Motor neuron (in vitro differentiated cells): ENCODE results near the gene GPRIN1. TPM values are rescaled to one million over a fixed set of nuclear protein-coding genes. Genes with fewer than 3 reads are reported as not detected.
"Not testable (repeated sequence)": the region's sequence is repeated elsewhere in the genome, so short reads cannot be mapped to it uniquely, and the experiment has no call there.

ENCODE experiments used
- ATAC-seq, 8 experiments: fragments of 200-7000 bp; cut with Tn5 transposase; replicated peaks in 6 of 8; 2 replicates each; pipeline ENCODE4 v1.8.0; 2021; ENCODE audit warnings: mild to moderate bottlenecking in 8 of 8, moderate library complexity in 8 of 8
- H3K27ac ChIP-seq, 2 donors: fragments of 250-450 bp; sonication (Bioruptor Pico); 2 replicates each; pipeline ENCODE4 v1.9.0; 2021; ENCODE audit warnings: antibody characterized with exemption in 2 of 2, mild to moderate bottlenecking in 2 of 2, moderate library complexity in 1 of 2
- H3K4me1 ChIP-seq, 2 donors: fragments of 250-450 bp; sonication (Bioruptor Pico); replicated peaks in 1 of 2; 2 replicates each; pipeline ENCODE4 v1.6.1; 2021; ENCODE audit warnings: antibody characterized with exemption in 2 of 2, mild to moderate bottlenecking in 2 of 2, moderate library complexity in 1 of 2
- H3K4me3 ChIP-seq, 5 donors: fragments of 250-450 bp; sonication (Bioruptor Pico); 2 replicates each; pipeline ENCODE4 v1.9.0; 2021; ENCODE audit warnings: antibody characterized with exemption in 5 of 5, mild to moderate bottlenecking in 5 of 5, moderate library complexity in 4 of 5
- WGBS, 10 experiments: fragments of 450-650 bp; shearing (Covaris generic); methylation state at CpG; one replicate each; pipeline ENCODE4 v1.0.0; 2022; 5-methylcytosine and 5-hydroxymethylcytosine counted together
- in situ Hi-C, 9 experiments: fragments of 400-800 bp; cut with MboI; loops; one replicate each; pipeline ENCODE4 v1.15.0; 2021; ENCODE audit warnings: low sequenced_read_pairs in 9 of 9, low pct_unique_long_range_greater_than_20kb in 2 of 9; ENCODE audit not compliant: unreplicated experiment in 9 of 9
- total RNA-seq, 8 experiments: library from RNA; unstranded; fragments of 300-600 nt; gene quantifications; 2 replicates each; pipeline versions ENCODE4 v1.2.3 to v1.2.4, GENCODE V29; 2022

GPRIN1 gene
- total RNA-seq, 8 experiments from 2014 or later: 1.1 to 39.6 (median 29.2) TPM

- in situ Hi-C loops: no loop called here
- Histone ChIP-seq H3K27ac (no peak overlapping the region), H3K4me1 (peaks cover 13 to 16% of the 10 kb centered on the region in 2 donors), H3K4me3 (no peak overlapping the region)
- peak in 5 of 8 experiments; percentile 16 to 71 (median 54) for ATAC-seq
- WGBS, 10 experiments: 61 to 90% (median 72%) methylated on average over 2 to 9 of the region's 12 CpGs; no CpG with 5 or more reads in 5 of the 10 experiments
Observed at GRCh38 chr5:176601901-176602482, 8.0 kb downstream of the GPRIN1 start.

DNA sequence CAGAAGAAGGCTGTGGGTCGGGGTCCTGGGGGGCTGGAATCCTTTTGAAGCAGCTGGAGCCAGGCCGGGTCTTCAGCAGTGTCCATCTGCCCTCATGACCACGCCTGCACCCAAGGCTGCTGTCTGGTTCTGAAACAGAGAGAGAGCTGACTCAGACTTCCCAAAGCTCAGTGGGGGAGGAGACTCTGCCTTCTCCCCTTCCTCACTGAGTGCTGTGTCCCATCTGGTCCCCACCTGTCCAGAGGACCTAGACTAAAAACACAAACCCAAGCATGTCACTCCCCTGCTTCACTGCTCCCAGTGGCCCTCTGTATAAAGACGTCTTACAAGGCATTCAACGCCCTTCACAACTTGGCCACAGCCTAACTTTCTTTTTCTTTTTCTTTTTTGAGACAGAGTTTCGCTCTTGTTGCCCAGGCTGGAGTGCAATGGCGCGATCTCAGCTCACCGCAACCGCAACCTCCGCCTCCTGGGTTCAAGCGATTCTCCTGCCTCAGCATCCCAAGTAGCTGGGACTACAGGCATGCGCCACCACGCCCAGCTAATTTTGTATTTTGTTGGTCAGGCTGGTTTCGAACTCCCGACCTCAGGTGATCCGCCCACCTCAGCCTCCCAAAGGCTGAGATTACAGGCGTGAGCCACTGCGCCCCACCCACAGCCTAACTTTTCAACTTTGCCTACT is 10.1 kb downstream of the GPRIN1 start:
- WGBS, 10 experiments: 57 to 100% (median 95%) methylated on average over 1 to 9 of the region's 19 CpGs; no CpG with 5 or more reads in 3 of the 10 experiments
- peak in 4 of 8 experiments; percentile 8 to 64 (median 36) for ATAC-seq
- H3K4me3 ChIP-seq, H3K27ac ChIP-seq, in situ Hi-C loops, H3K4me1 ChIP-seq: not testable (repeated sequence)

GRCh38 chr5:176597417-176598389 is 12.3 kb downstream of the GPRIN1 start:
- Histone ChIP-seq H3K4me3 (no peak overlapping the region), H3K4me1 (peaks cover 0 to 8% of the 10 kb centered on the region in 2 donors), H3K27ac (no peak overlapping the region)
- ATAC-seq: no peak
- in situ Hi-C loops: no loop called here
- WGBS, 10 experiments: 73 to 100% (median 82%) methylated on average over 1 to 22 of the region's 47 CpGs; no CpG with 5 or more reads in 3 of the 10 experiments

- in situ Hi-C loops: no loop called here
- ATAC-seq: peak in 4 of 8 experiments; percentile 25 to 93 (median 83)
- no peak overlapping the region for H3K4me3 ChIP-seq
- no peak overlapping the region for H3K27ac ChIP-seq
- peaks cover 0 to 3% of the 10 kb centered on the region in 2 donors for H3K4me1 ChIP-seq
- WGBS, 10 experiments: 20 to 84% (median 66%) methylated on average over 2 to 11 of the region's 98 CpGs; no CpG with 5 or more reads in 5 of the 10 experiments
Observed at GRCh38 chr5:176596689-176597416, 13.1 kb downstream of the GPRIN1 start.

GRCh38 chr5:176596069-176596644 is 13.8 kb downstream of the GPRIN1 start:
- Histone ChIP-seq H3K4me3 (no peak overlapping the region), H3K27ac (no peak overlapping the region), H3K4me1 (no peaks in the 10 kb centered on the region)
- 40 to 100% methylated on average over 1 to 2 of the region's 23 CpGs; no CpG with 5 or more reads in 8 of the 10 experiments for WGBS, 10 experiments
- in situ Hi-C loops: no loop called here
- ATAC-seq: no peak

- peaks cover 0 to 4% of the 10 kb centered on the region in 2 donors for H3K4me1 ChIP-seq
- in situ Hi-C loops: no loop called here
- H3K27ac ChIP-seq: no peak overlapping the region
- peak in 1 of 8 experiments; percentile 9 for ATAC-seq
- H3K4me3 ChIP-seq: no peak overlapping the region
- WGBS, 10 experiments: 60 to 100% (median 90%) methylated on average over 2 to 5 of the region's 11 CpGs; no CpG with 5 or more reads in 5 of the 10 experiments
Observed at GRCh38 chr5:176595386-176595943, 14.5 kb downstream of the GPRIN1 start.

DNA sequence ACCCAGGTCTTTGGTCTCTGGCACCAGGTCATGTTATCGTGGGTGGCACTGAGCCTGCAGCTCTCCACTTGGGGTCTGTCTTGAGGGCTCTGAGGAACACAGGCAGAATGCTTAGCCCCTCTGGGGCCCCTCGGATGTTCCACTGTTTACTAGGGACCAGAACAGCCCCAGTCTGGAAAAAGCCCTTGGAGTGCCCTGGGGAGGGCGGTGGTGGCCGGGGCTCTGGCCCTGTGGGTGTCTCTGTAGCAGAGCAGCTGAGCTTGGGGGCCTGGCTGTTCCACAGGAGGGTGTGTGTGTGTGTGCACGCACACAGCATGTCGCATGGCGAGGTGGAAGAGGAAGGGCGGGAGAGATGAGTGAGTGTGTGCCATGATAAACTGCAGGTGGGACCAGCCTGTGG is 15.4 kb downstream of the GPRIN1 start:
- Histone ChIP-seq H3K4me3 (no peak overlapping the region), H3K4me1 (peaks cover 0 to 11% of the 10 kb centered on the region in 2 donors), H3K27ac (no peak overlapping the region)
- no peak for ATAC-seq
- 80% methylated on average over 1 of the region's 8 CpGs; no CpG with 5 or more reads in 9 of the 10 experiments for WGBS, 10 experiments
- in situ Hi-C loops: no loop called here

GRCh38 chr5:176593273-176593869 is 16.6 kb downstream of the GPRIN1 start:
- 60 to 100% (median 97%) methylated on average over 1 to 6 of the region's 12 CpGs; no CpG with 5 or more reads in 6 of the 10 experiments for WGBS, 10 experiments
- Histone ChIP-seq H3K4me1 (peaks cover 0 to 14% of the 10 kb centered on the region in 2 donors), H3K27ac (no peak overlapping the region), H3K4me3 (no peak overlapping the region)
- in situ Hi-C loops: no loop called here
- ATAC-seq: no peak

- no peak overlapping the region for H3K4me3 ChIP-seq
- in situ Hi-C loops: no loop called here
- H3K4me1 ChIP-seq: peaks cover 0 to 14% of the 10 kb centered on the region in 2 donors
- H3K27ac ChIP-seq: no peak overlapping the region
- no peak for ATAC-seq
- WGBS, 10 experiments: 17 to 100% (median 91%) methylated on average over 1 to 3 of the region's 3 CpGs; no CpG with 5 or more reads in 2 of the 10 experiments
Observed at GRCh38 chr5:176592573-176592972, 17.4 kb downstream of the GPRIN1 start.

- H3K4me1 ChIP-seq: peaks cover 0 to 14% of the 10 kb centered on the region in 2 donors
- WGBS, 10 experiments: 14 to 100% (median 50%) methylated on average over 1 to 2 of the region's 2 CpGs; no CpG with 5 or more reads in 3 of the 10 experiments
- ATAC-seq, H3K27ac ChIP-seq, H3K4me3 ChIP-seq, in situ Hi-C loops: not testable (repeated sequence)
Observed at GRCh38 chr5:176591667-176592066, 18.3 kb downstream of the GPRIN1 start.

GRCh38 chr5:176590035-176590717 is 19.8 kb downstream of the GPRIN1 start:
- in situ Hi-C loops: no loop called here
- H3K4me1 ChIP-seq: peaks cover 0 to 14% of the 10 kb centered on the region in 2 donors
- no peak overlapping the region for H3K4me3 ChIP-seq
- ATAC-seq: peak in 5 of 8 experiments; percentile 53 to 86 (median 57)
- WGBS, 10 experiments: 40 to 50% methylated on average over 1 to 2 of the region's 17 CpGs; no CpG with 5 or more reads in 8 of the 10 experiments
- peak overlapping the region; percentile 18 to 72 for H3K27ac ChIP-seq
